Measurements from ENCODE around the gene HACD2. TPM values are rescaled to one million over a fixed set of nuclear protein-coding genes. Genes with fewer than 3 reads are reported as not detected.

HACD2 gene
- total RNA-seq, 4 donors from 2014 or later = 11.9 to 70.5 (median 48.2) TPM

DNA sequence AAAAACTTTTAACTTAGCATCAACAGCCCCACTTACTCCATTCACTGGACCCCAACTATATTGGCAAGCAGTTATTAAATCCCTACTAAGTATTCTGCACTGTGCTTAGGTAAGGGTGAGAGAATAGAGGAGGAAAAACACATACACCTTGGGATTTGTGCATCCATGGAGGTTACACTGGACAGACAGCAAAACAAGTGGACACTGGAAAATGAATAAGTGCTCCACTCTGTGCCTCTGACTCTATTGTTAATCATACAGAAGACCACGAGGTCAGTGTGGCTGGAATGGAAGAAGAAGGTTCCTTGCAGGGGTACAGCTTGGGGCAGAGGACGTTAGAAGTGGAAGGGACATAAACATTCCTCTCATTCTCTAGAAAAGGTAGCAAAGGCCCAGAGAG lies 139.2 kb downstream of the HACD2 start:
- H3K27me3 ChIP-seq = peaks cover 32% of the 10 kb centered on the region
- no peak for TF ChIP-seq POLR2AphosphoS5 (IDR thresholded peaks at IDR 0.05)
- no peak for TF ChIP-seq CTCF (IDR thresholded peaks at IDR 0.05)
- TF ChIP-seq POLR2A (IDR thresholded peaks at IDR 0.05) = no peak
- no peak for TF ChIP-seq EP300 (IDR thresholded peaks at IDR 0.05; ENCODE audit: low read depth)
- peak overlapping the region; percentile 81 to 89 (median 84) for H3K27ac ChIP-seq
- in situ Hi-C loops (cut with MboI; ENCODE audit: low pct_ligation_motif_present in 1 of 4, low pct_unique_long_range_greater_than_20kb in 1 of 4, low sequenced_read_pairs in 3 of 4) = no loop called here
- peak overlapping the region in 3 of 4 donors; percentile 12 to 82 (median 69) for H3K4me3 ChIP-seq
- intact Hi-C loops (cut with DNase I; ENCODE audit: low total_unique reads) = loop anchor here (5.0 to 10.0 kb wide), 2 partner anchors 71 to 113 kb away; no protein-coding TSS in a partner anchor
- 52% methylated on average over 2 of the region's 2 CpGs; no CpG with 5 or more reads in 1 of the 2 donors for WGBS, 2 donors (ENCODE audit: low coverage in 1 of 2)
- no peak for DNase-seq
- no peaks in the 10 kb centered on the region for H3K9me3 ChIP-seq
- H3K4me1 ChIP-seq = peaks cover 0 to 24% (median 18%) of the 10 kb centered on the region in 4 donors
- H3K36me3 ChIP-seq = no peaks in the 10 kb centered on the region

DNA sequence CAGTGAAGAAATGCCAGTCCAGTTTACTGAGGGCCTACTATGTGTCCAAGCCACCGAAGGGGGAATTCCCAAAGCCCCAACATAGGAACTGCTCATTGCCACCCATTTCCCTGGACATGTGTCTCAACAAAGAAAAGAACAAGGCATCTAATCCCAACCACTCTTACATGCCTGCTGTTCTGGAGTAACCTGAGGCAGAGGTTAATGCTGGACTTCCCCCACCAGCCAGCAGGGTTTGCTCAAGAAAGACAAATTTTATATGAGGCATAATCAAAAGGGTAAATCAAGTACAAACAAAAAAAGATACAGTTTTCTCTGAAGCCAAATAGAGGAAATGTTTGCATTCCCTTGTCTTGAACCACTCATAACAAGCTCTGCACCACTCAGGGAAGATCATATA lies 140.1 kb downstream of the HACD2 start:
- Histone ChIP-seq H3K4me3 (peak overlapping the region in 1 of 4 donors; percentile 82), H3K36me3 (no peaks in the 10 kb centered on the region), H3K27ac (peak overlapping the region; percentile 22 to 89 (median 60)), H3K9me3 (no peaks in the 10 kb centered on the region), H3K4me1 (peaks cover 0 to 19% (median 14%) of the 10 kb centered on the region in 4 donors), H3K27me3 (peaks cover 22% of the 10 kb centered on the region)
- in situ Hi-C loops (cut with MboI; ENCODE audit: low pct_ligation_motif_present in 1 of 4, low pct_unique_long_range_greater_than_20kb in 1 of 4, low sequenced_read_pairs in 3 of 4) (no loop called here), intact Hi-C loops (cut with DNase I; ENCODE audit: low total_unique reads) (loop anchor here (5.0 to 10.0 kb wide), 2 partner anchors 70 to 112 kb away; no protein-coding TSS in a partner anchor)
- DNase-seq = no peak
- 59% methylated on average over 1 of the region's 1 CpG; no CpG with 5 or more reads in 1 of the 2 donors for WGBS, 2 donors (ENCODE audit: low coverage in 1 of 2)
- TF ChIP-seq EP300 (IDR thresholded peaks at IDR 0.05; ENCODE audit: low read depth) = no peak
- TF ChIP-seq CTCF (IDR thresholded peaks at IDR 0.05) = peak in 1 of 5 experiments; percentile 10

- Histone ChIP-seq H3K9me3 (no peaks in the 10 kb centered on the region), H3K4me3 (no peak overlapping the region), H3K4me1 (peaks cover 0 to 14% (median 10%) of the 10 kb centered on the region in 4 donors), H3K27ac (peak overlapping the region in 3 of 4 donors; percentile 39 to 89 (median 81)), H3K27me3 (peaks cover 15% of the 10 kb centered on the region), H3K36me3 (no peaks in the 10 kb centered on the region)
- no peak for DNase-seq
- in situ Hi-C loops (cut with MboI; ENCODE audit: low pct_ligation_motif_present in 1 of 4, low pct_unique_long_range_greater_than_20kb in 1 of 4, low sequenced_read_pairs in 3 of 4) = no loop called here
- TF ChIP-seq CTCF (IDR thresholded peaks at IDR 0.05) (no peak), POLR2A (IDR thresholded peaks at IDR 0.05) (no peak), EP300 (IDR thresholded peaks at IDR 0.05; ENCODE audit: low read depth) (no peak), POLR2AphosphoS5 (IDR thresholded peaks at IDR 0.05) (no peak)
- intact Hi-C loops (cut with DNase I; ENCODE audit: low total_unique reads) = loop anchor here (10.0 kb wide), 1 partner anchor 69 kb away; no protein-coding TSS in a partner anchor
- 60 to 71% methylated on average over 1 to 6 of the region's 6 CpGs for WGBS, 2 donors (ENCODE audit: low coverage in 1 of 2)
These were observed 140.8 kb downstream of the HACD2 start for GRCh38 chr3:123444023-123444422.

- H3K4me1 ChIP-seq = peaks cover 0 to 5% (median 0%) of the 10 kb centered on the region in 4 donors
- WGBS, 2 donors (ENCODE audit: low coverage in 1 of 2) = 84 to 100% methylated on average over 2 to 7 of the region's 7 CpGs
- no peak overlapping the region for H3K4me3 ChIP-seq
- intact Hi-C loops (cut with DNase I; ENCODE audit: low total_unique reads) (loop anchor here (10.0 kb wide), 1 partner anchor 68 kb away; no protein-coding TSS in a partner anchor), in situ Hi-C loops (cut with MboI; ENCODE audit: low pct_ligation_motif_present in 1 of 4, low pct_unique_long_range_greater_than_20kb in 1 of 4, low sequenced_read_pairs in 3 of 4) (no loop called here)
- TF ChIP-seq POLR2AphosphoS5 (IDR thresholded peaks at IDR 0.05) = no peak
- no peak for TF ChIP-seq POLR2A (IDR thresholded peaks at IDR 0.05)
- no peak for TF ChIP-seq CTCF (IDR thresholded peaks at IDR 0.05)
- no peak for TF ChIP-seq EP300 (IDR thresholded peaks at IDR 0.05; ENCODE audit: low read depth)
- peak overlapping the region in 2 of 4 donors; percentile 22 to 81 for H3K27ac ChIP-seq
- H3K27me3 ChIP-seq = peaks cover 5% of the 10 kb centered on the region
- H3K9me3 ChIP-seq = no peaks in the 10 kb centered on the region
- no peak for DNase-seq
- H3K36me3 ChIP-seq = no peaks in the 10 kb centered on the region
These were observed 141.9 kb downstream of the HACD2 start for GRCh38 chr3:123442908-123443307.
